ENCODE results near the gene CEACAM8. TPM values are rescaled to one million over a fixed set of nuclear protein-coding genes. Genes with fewer than 3 reads are reported as not detected.

The CEACAM8 gene
- total RNA-seq, 2 experiments from 2014 or later = not detected

GRCh38 chr19:42601811-42602443 is 7.2 kb upstream of the CEACAM8 start:
- Histone ChIP-seq H3K4me3 (ENCODE audit: low read depth, low read length, poor library complexity, severe bottlenecking) (no peak overlapping the region), H3K36me3 (ENCODE audit: insufficient read depth, low read length) (no peaks in the 10 kb centered on the region), H3K79me2 (ENCODE audit: insufficient read depth, low read depth, low read length) (no peaks in the 10 kb centered on the region), H3K4me2 (ENCODE audit: low read length) (no peak overlapping the region), H2AFZ (ENCODE audit: low read length) (no peak overlapping the region), H3K27ac (ENCODE audit: low read depth, low read length, poor library complexity, severe bottlenecking) (no peak overlapping the region), H4K20me1 (ENCODE audit: insufficient read depth, low read length) (no peaks in the 10 kb centered on the region), H3K9me3 (ENCODE audit: low read length) (no peaks in the 10 kb centered on the region), H3K4me1 (ENCODE audit: insufficient read depth, low read length, poor library complexity, severe bottlenecking) (no peaks in the 10 kb centered on the region), H3K9me2 (ENCODE audit: insufficient read depth, low read length) (no peaks in the 10 kb centered on the region)
- CTCF ChIA-PET (ENCODE audit: unreplicated experiment) = no interaction called here
- no peak for TF ChIP-seq EZH2phosphoT487 (IDR thresholded peaks at IDR 0.05; ENCODE audit: borderline replicate concordance, low read depth, low read length)
- no peak for TF ChIP-seq CTCF (conservative IDR thresholded peaks at IDR 0.05; ENCODE audit: low read length)
- POLR2A ChIA-PET = no interaction called here
- intact Hi-C loops (cut with micrococcal nuclease; ENCODE audit: unreplicated experiment) = no loop called here
- DNase-seq (ENCODE audit: low spot score) = peak; percentile 13
- no TSS peak for BruUV-seq (replicated peaks)

- H3K4me2 ChIP-seq (ENCODE audit: low read length) = no peak overlapping the region
Measured at GRCh38 chr19:42596391-42597072, 1.8 kb upstream of the CEACAM8 start.

More at GRCh38 chr19:42596391-42597072, 1.8 kb upstream of the CEACAM8 start:
- Histone ChIP-seq H3K27ac (ENCODE audit: low read depth, low read length, poor library complexity, severe bottlenecking) (no peak overlapping the region), H4K20me1 (ENCODE audit: insufficient read depth, low read length) (no peaks in the 10 kb centered on the region), H3K9me2 (ENCODE audit: insufficient read depth, low read length) (no peaks in the 10 kb centered on the region), H3K4me3 (ENCODE audit: low read depth, low read length, poor library complexity, severe bottlenecking) (no peak overlapping the region), H3K4me1 (ENCODE audit: insufficient read depth, low read length, poor library complexity, severe bottlenecking) (no peaks in the 10 kb centered on the region), H3K36me3 (ENCODE audit: insufficient read depth, low read length) (no peaks in the 10 kb centered on the region), H3K79me2 (ENCODE audit: insufficient read depth, low read depth, low read length) (no peaks in the 10 kb centered on the region), H2AFZ (ENCODE audit: low read length) (no peak overlapping the region), H3K9me3 (ENCODE audit: low read length) (no peaks in the 10 kb centered on the region)
- intact Hi-C loops (cut with micrococcal nuclease; ENCODE audit: unreplicated experiment) = no loop called here
- BruUV-seq (replicated peaks) = no TSS peak
- ChIA-PET POLR2A (interaction anchor here (0.5 kb wide), 1 partner anchor 827 kb away, joined by 3 read pairs; no protein-coding TSS in a partner anchor), CTCF (ENCODE audit: unreplicated experiment) (interaction anchor here (0.5 kb wide), 1 partner anchor 225 kb away, joined by 3 read pairs; no protein-coding TSS in a partner anchor)
- DNase-seq (ENCODE audit: low spot score) = peak; percentile 30
- TF ChIP-seq CTCF (conservative IDR thresholded peaks at IDR 0.05; ENCODE audit: low read length) (peak; percentile 96), EZH2phosphoT487 (IDR thresholded peaks at IDR 0.05; ENCODE audit: borderline replicate concordance, low read depth, low read length) (no peak)
